ENCODE measurements around the gene POLR3E.

DNA sequence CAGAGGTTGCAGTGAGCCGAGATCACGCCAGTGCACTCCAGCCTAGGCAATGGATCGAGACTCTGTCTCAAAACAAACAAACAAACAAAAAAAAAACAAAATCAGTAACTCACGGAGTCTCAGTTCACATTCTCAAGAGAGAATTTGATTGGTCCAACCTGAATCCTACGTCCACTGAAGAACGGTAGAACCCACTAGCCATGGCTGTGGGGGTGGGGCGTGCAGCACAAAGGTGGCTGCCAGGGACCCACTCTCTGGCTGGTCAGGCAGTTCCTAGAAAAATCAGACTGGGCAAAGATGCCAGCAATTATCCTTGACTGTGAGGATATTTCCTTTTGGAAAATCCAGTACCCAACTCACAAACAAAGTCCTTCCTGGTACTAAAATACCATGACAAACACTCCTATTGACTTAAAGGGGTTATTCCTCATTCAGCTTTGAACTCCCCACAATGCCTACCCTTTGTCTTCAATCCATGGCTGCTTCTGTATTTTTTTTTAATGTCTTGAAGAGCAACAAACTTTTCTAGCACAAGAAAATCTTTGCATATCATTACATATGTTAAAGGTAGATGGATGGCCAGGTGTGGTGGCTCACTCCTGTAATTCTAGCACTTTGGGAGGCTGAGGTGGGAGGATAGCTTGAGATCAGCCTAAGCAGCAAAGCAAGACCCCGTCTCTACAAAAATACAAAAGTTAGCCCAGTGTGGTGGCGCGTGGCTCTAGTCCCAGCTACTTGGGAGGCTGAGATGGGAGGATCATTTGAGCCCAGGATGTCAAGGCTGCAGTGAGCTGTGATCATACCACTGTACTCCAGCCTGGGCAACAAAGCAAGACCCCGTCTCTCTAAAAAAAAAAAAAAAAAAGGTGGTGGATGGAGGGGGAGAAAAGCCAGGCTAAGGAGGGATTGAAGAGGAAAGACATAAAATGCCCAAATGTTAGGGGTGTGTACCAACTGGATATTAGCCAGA lies 3.8 kb upstream of the POLR3E start:
- TF ChIP-seq CTCF (IDR thresholded peaks at IDR 0.05), result no peak
- no peak for TF ChIP-seq POLR2A (IDR thresholded peaks at IDR 0.05)
